ENCODE measurements around the gene GPLD1.
"Not testable (repeated sequence)": the region's sequence is repeated elsewhere in the genome, so short reads cannot be mapped to it uniquely, and the experiment has no call there.

GPLD1 gene

DNA sequence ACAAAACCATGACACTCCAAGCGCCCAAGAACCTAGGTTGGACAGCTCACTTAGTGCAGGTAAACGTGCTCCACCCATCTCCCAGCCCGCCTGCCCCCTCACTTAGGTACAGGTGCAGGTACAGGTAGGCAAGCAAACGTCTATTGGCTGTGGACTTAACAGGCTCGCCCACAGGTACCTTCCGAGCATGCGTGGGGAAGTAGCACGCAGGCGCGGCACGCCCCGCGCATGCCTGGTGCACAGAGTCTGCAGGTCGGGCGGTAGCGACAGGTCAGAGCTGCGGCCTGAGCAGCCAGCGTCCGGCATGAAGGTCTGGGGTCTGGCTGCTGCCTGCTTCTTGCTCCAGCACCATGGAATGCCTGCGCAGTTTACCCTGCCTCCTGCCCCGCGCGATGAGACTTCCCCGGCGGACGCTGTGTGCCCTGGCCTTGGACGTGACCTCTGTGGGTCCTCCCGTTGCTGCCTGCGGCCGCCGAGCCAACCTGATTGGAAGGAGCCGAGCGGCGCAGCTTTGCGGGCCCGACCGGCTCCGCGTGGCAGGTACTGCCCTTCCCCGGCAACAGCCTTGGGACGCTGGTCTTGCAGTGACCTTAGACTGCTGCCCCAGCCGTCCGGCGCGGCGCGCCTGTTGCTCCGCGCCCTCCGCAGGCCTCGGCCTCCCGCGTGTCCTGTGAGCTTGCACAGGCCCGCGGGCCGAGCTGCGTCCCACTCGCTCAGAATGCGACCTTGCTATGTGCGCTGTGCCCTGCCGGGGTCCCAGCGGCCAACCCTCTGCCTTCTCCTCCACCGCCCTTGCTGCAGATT is 86.5 kb downstream of the GPLD1 start, which contains the start of gene MRS2:
Gene MRS2 (plus strand): TSS at position 240 of the 804 bp plus-strand sequence. CDS start 111 bp downstream, at position 351.
- TF ChIP-seq, protein P1, sequence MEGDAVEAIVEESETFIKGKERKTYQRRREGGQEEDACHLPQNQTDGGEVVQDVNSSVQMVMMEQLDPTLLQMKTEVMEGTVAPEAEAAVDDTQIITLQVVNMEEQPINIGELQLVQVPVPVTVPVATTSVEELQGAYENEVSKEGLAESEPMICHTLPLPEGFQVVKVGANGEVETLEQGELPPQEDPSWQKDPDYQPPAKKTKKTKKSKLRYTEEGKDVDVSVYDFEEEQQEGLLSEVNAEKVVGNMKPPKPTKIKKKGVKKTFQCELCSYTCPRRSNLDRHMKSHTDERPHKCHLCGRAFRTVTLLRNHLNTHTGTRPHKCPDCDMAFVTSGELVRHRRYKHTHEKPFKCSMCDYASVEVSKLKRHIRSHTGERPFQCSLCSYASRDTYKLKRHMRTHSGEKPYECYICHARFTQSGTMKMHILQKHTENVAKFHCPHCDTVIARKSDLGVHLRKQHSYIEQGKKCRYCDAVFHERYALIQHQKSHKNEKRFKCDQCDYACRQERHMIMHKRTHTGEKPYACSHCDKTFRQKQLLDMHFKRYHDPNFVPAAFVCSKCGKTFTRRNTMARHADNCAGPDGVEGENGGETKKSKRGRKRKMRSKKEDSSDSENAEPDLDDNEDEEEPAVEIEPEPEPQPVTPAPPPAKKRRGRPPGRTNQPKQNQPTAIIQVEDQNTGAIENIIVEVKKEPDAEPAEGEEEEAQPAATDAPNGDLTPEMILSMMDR (IDR thresholded peaks at IDR 0.05; ENCODE audit: borderline replicate concordance, insufficient read depth, low read depth, low read length) = no peak
- peak within 1 kb of the TSS; percentile 63 for H3K4me3 ChIP-seq (ENCODE audit: low read depth, low read length)

DNA sequence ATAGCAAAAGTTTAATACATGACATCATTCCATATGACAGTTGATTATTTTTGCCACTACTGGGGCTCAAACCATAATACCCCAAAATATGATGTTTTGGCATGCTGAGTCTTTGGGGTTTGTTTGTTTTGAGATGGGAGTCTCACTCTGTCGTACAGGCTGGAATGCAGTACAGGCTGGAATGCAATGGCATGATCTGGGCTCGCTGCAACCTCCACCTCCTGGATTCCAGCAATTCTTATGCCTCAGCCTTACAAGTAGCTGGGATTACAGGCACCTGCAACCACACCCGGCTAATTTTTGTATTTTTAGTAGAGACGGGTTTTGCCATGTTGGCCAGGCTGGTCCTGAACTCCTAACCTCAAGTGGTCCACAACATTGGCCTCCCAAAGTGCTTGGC is 87.9 kb downstream of the GPLD1 start:
- TF ChIP-seq, protein P1 (IDR thresholded peaks at IDR 0.05; ENCODE audit: borderline replicate concordance, insufficient read depth, low read depth, low read length) = no peak
- H3K4me3 ChIP-seq (ENCODE audit: low read depth, low read length) = no peak overlapping the region

DNA sequence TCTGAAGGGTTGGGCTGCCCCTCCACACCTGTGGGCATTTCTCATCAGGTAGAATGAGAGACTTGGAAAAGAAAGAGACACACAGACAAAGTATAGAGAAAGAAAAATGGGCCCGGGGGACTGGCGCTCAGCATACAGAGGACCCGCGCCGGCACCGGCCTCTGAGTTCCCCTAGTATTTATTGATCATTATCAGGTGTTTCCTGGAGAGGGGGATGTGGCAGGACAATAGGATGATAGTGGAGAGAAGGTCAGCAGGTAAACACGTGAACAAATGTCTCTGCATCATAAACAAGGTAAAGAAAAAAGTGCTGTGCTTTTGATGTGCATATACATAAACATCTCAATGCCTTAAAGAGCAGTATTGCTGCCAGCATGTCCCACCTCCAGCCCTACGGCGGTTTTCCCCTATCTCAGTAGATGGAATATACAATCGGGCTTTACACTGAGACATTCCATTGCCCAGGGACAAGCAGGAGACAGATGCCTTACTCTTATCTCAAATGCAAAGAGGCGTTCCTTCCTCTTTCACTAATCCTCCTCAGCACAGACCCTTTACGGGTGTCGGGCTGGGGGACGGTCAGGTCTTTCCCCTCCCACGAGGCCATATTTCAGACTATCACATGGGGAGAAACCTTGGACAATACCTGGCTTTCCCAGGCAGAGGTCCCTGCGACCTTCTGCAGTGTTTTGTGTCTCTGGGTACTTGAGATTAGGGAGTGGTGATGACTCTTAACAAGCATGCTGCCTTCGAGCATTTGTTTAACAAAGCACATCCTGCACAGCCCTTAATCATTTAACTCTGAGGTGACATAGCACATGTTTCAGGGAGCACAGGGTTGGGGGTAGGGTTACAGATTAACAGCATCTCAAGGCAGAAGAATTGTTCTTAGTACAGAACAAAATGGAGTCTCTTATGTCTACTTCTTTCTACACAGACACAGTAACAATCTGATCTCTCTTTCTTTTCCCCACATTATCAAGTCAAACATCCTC is 89.0 kb downstream of the GPLD1 start:
- H3K4me3 ChIP-seq (ENCODE audit: low read depth, low read length) = not testable (repeated sequence)

DNA sequence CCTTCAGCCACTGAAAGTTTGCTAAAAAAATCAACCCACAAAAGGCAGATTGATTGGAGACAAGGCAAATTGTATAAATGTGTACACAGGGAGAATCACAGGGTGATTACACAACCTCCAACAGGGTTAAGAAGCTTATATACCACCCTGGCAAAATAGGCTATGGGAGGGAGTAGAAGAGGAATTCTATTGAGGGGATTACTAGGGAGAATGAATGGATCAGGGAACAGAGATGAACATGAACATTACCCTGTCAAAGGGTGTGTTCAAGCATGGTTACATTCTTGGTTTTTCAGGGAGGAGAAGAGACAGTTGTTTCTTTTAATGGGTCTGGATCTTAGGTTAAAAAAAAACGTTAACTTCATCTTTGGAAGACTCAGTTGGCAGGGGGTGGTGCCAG is 91.7 kb downstream of the GPLD1 start:
- TF ChIP-seq, protein P1 (IDR thresholded peaks at IDR 0.05; ENCODE audit: borderline replicate concordance, insufficient read depth, low read depth, low read length) = no peak
- H3K4me3 ChIP-seq (ENCODE audit: low read depth, low read length) = no peak overlapping the region

DNA sequence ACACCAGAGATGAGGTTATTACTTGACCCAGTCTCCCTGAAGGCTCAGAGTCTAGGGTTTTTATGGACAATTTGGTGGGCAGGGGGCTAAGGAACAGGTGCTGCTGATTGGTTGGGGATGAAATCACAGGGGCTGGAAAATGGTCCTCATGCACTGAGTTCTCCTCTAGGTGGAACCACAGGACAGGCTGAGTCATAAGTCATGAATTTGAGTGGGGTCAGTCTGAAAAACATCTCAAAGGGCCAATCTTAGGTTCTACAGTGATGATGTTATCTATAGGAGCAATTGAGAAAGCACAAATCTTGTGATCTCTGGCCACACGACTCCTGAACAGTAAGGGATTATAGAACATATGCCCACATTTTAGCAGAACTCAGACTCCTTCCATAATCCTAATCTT is 92.6 kb downstream of the GPLD1 start:
- no peak overlapping the region for H3K4me3 ChIP-seq (ENCODE audit: low read depth, low read length)

DNA sequence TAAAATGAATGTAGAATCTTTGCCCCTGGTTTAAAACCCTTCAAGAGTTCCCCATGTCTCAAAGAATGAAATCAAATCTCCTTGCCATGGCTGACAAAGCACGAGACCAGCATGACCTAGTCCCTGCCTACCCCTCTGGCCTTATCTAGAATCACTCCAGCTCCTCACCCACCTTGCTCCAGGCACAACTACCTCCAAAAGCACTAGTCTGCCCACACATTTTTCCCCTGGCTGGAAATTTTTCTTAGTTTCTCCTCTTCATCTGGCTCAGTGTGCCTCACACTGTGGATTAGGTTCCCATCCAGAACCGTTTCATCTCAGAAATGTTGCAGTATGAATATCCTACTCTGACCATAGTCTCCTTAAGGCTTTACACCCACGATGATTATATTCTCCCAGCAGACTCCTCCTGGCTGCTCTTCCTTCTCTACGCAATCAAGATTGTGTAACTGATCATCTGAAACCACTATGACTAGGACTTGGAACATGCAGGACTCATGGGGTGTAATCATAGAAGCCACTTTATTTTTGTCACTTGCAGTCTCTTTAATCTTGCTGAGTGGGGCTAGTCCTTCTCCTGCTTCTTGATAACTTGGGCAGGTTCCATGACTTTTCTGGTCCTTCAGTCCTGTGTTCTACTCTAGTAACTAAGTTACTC is 94.5 kb downstream of the GPLD1 start:
- no peak overlapping the region for H3K4me3 ChIP-seq (ENCODE audit: low read depth, low read length)
- TF ChIP-seq, protein P1 (IDR thresholded peaks at IDR 0.05; ENCODE audit: borderline replicate concordance, insufficient read depth, low read depth, low read length) = no peak

More for the DNA sequence above, 92.6 kb downstream of the GPLD1 start:
- TF ChIP-seq, protein P1 (IDR thresholded peaks at IDR 0.05; ENCODE audit: borderline replicate concordance, insufficient read depth, low read depth, low read length) = no peak
